OCI-LY1 (cell line): ENCODE measurements around the gene RHPN2.

Source experiments
- H2AFZ ChIP-seq: fragments of 200-600 bp; sonication (generic), shearing (Covaris generic); 2 replicates; pipeline ENCODE4 v1.6.0; 2014; ENCODE audit warnings: antibody characterized with exemption, mild to moderate bottlenecking, low read length
- H3F3A ChIP-seq: fragments of 200-600 bp; sonication (generic), shearing (Covaris generic); 2 replicates; pipeline ENCODE4 v1.6.0; 2014; ENCODE audit warnings: mild to moderate bottlenecking, antibody characterized with exemption, low read length, moderate library complexity; ENCODE audit not compliant: insufficient read depth
- H3K27ac ChIP-seq: fragments of 200-600 bp; sonication (generic); 2 replicates; pipeline ENCODE4 v1.5.1; 2014; ENCODE audit warnings: low read length, mixed run types, mild to moderate bottlenecking, low read depth; ENCODE audit not compliant: poor library complexity, severe bottlenecking
- H3K27me3 ChIP-seq: fragments of 200-600 bp; sonication (generic); 2 replicates; pipeline ENCODE4 v1.6.0; 2014; ENCODE audit warnings: antibody characterized with exemption, mild to moderate bottlenecking, low read length, moderate library complexity; ENCODE audit not compliant: insufficient read depth
- H3K36me3 ChIP-seq: fragments of 200-600 bp; sonication (generic); 2 replicates; pipeline ENCODE4 v1.6.1; 2014; ENCODE audit warnings: mild to moderate bottlenecking, antibody characterized with exemption, low read length, moderate library complexity, mixed read lengths; ENCODE audit not compliant: insufficient read depth
- H3K4me1 ChIP-seq: fragments of 200-600 bp; sonication (generic); 2 replicates; pipeline ENCODE4 v1.5.1; 2014; ENCODE audit warnings: mild to moderate bottlenecking, low read length, moderate library complexity; ENCODE audit not compliant: insufficient read depth, severe bottlenecking
- H3K4me2 ChIP-seq: fragments of 200-600 bp; sonication (generic), shearing (Covaris generic); 2 replicates; pipeline ENCODE4 v1.6.1; 2014; ENCODE audit warnings: low read length
- H3K4me3 ChIP-seq: fragments of 200-600 bp; sonication (generic); 2 replicates; pipeline ENCODE4 v1.5.1; 2014; ENCODE audit warnings: low read length, low read depth, mild to moderate bottlenecking, mixed read lengths; ENCODE audit not compliant: poor library complexity, severe bottlenecking
- H3K79me2 ChIP-seq: fragments of 200-600 bp; shearing (Covaris generic); 2 replicates; pipeline ENCODE4 v1.6.1; 2016; ENCODE audit warnings: mixed run types, low read length, mixed read lengths; ENCODE audit not compliant: insufficient read depth
- H3K9ac ChIP-seq: fragments of 200-600 bp; sonication (generic), shearing (Covaris generic); 2 replicates; pipeline ENCODE4 v1.6.1; 2014; ENCODE audit warnings: mild to moderate bottlenecking, low read length, mixed read lengths
- H3K9me2 ChIP-seq: fragments of 200-600 bp; sonication (generic), shearing (Covaris generic); 2 replicates; pipeline ENCODE4 v1.6.1; 2014; ENCODE audit warnings: low read depth, mild to moderate bottlenecking, low read length, mixed read lengths
- H3K9me3 ChIP-seq: fragments of 200-600 bp; shearing (Covaris generic); 2 replicates; pipeline ENCODE4 v1.6.1; 2014; ENCODE audit warnings: low read length, mixed read lengths
- H4K20me1 ChIP-seq: fragments of 200-600 bp; sonication (generic), shearing (Covaris generic); 2 replicates; pipeline ENCODE4 v1.6.0; 2016; ENCODE audit warnings: mild to moderate bottlenecking, low read length; ENCODE audit not compliant: insufficient read depth
- EZH2 ChIP-seq: fragments of 200-600 bp; sonication (generic), shearing (Covaris generic); IDR thresholded peaks from 2 replicates; pipeline ENCODE4 v1.8.0; 2017; ENCODE audit warnings: borderline replicate concordance, mixed run types, mild to moderate bottlenecking, antibody characterized with exemption, low read length, moderate library complexity, mixed read lengths
- TF ChIP-seq, protein P1 (sequence below): fragments of 200-600 bp; sonication (generic), shearing (Covaris generic); IDR thresholded peaks from 2 replicates; pipeline ENCODE4 v1.5.1; 2017; ENCODE audit warnings: mild to moderate bottlenecking, antibody characterized with exemption, low read length, moderate library complexity, mixed read lengths

RHPN2 gene

GRCh38 chr19:33089010-33089409 is 24.3 kb upstream of the RHPN2 start:
- H3K9me2 ChIP-seq: no peaks in the 10 kb centered on the region
- H3K4me3 ChIP-seq: no peak overlapping the region
- TF ChIP-seq EZH2: no peak
- TF ChIP-seq, protein P1, sequence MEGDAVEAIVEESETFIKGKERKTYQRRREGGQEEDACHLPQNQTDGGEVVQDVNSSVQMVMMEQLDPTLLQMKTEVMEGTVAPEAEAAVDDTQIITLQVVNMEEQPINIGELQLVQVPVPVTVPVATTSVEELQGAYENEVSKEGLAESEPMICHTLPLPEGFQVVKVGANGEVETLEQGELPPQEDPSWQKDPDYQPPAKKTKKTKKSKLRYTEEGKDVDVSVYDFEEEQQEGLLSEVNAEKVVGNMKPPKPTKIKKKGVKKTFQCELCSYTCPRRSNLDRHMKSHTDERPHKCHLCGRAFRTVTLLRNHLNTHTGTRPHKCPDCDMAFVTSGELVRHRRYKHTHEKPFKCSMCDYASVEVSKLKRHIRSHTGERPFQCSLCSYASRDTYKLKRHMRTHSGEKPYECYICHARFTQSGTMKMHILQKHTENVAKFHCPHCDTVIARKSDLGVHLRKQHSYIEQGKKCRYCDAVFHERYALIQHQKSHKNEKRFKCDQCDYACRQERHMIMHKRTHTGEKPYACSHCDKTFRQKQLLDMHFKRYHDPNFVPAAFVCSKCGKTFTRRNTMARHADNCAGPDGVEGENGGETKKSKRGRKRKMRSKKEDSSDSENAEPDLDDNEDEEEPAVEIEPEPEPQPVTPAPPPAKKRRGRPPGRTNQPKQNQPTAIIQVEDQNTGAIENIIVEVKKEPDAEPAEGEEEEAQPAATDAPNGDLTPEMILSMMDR: no peak
- no peaks in the 10 kb centered on the region for H3K9me3 ChIP-seq
- no peaks in the 10 kb centered on the region for H4K20me1 ChIP-seq
- no peak overlapping the region for H3K9ac ChIP-seq
- H3F3A ChIP-seq: no peaks in the 10 kb centered on the region
- peaks cover 41% of the 10 kb centered on the region for H3K36me3 ChIP-seq
- H3K4me2 ChIP-seq: no peak overlapping the region
- no peak overlapping the region for H2AFZ ChIP-seq
- no peak overlapping the region for H3K27ac ChIP-seq
- no peaks in the 10 kb centered on the region for H3K27me3 ChIP-seq
- no peaks in the 10 kb centered on the region for H3K4me1 ChIP-seq
- H3K79me2 ChIP-seq: no peaks in the 10 kb centered on the region

- Histone ChIP-seq H3K36me3 (peaks cover 25% of the 10 kb centered on the region), H3K27me3 (no peaks in the 10 kb centered on the region)
These were observed 22.3 kb upstream of the RHPN2 start for GRCh38 chr19:33086955-33087354.

GRCh38 chr19:33085570-33086128 is 21.0 kb upstream of the RHPN2 start:
- Histone ChIP-seq H3K36me3 (peaks cover 22% of the 10 kb centered on the region), H3K4me3 (no peak overlapping the region), H3K4me2 (no peak overlapping the region), H2AFZ (no peak overlapping the region), H3K4me1 (peaks cover 11% of the 10 kb centered on the region), H3K9me3 (no peaks in the 10 kb centered on the region), H3F3A (no peaks in the 10 kb centered on the region), H4K20me1 (no peaks in the 10 kb centered on the region), H3K27ac (no peak overlapping the region), H3K79me2 (peaks cover 13% of the 10 kb centered on the region; the same call in 1 of the 2 replicates), H3K9ac (no peak overlapping the region), H3K9me2 (no peaks in the 10 kb centered on the region), H3K27me3 (no peaks in the 10 kb centered on the region)
- TF ChIP-seq, protein P1: no peak
- TF ChIP-seq EZH2: no peak

More at GRCh38 chr19:33086955-33087354, 22.3 kb upstream of the RHPN2 start:
- Histone ChIP-seq H3K9ac (no peak overlapping the region), H3K9me3 (no peaks in the 10 kb centered on the region), H4K20me1 (no peaks in the 10 kb centered on the region), H3K9me2 (no peaks in the 10 kb centered on the region), H3K27ac (no peak overlapping the region), H3K79me2 (peaks cover 5% of the 10 kb centered on the region; the same call in 1 of the 2 replicates), H3F3A (no peaks in the 10 kb centered on the region), H3K4me1 (peaks cover 7% of the 10 kb centered on the region), H2AFZ (no peak overlapping the region), H3K4me2 (no peak overlapping the region), H3K4me3 (no peak overlapping the region)
- TF ChIP-seq EZH2: no peak
- TF ChIP-seq, protein P1: no peak
